ENCODE data around the gene ERC1.

ERC1 gene

GRCh38 chr12:1256991-1257390 lies 266.0 kb downstream of the ERC1 start:
- DNase-seq (ENCODE audit: low read depth, low spot score), result no peak
- TF ChIP-seq CTCF (IDR thresholded peaks at IDR 0.05; ENCODE audit: insufficient read depth, low read length, missing control alignments), result no peak
- CTCF ChIA-PET, result interaction anchor here (1.5 kb wide), 1 partner anchor 138 kb away, joined by 3 read pairs; no protein-coding TSS in a partner anchor
- no peak overlapping the region for H3K4me3 ChIP-seq (ENCODE audit: low read depth, low read length)
- POLR2A ChIA-PET, result no interaction called here

GRCh38 chr12:1262011-1262410 lies 271.0 kb downstream of the ERC1 start:
- CTCF ChIA-PET, result no interaction called here
- no peak for TF ChIP-seq CTCF (IDR thresholded peaks at IDR 0.05; ENCODE audit: insufficient read depth, low read length, missing control alignments)
- no peak for DNase-seq (ENCODE audit: low read depth, low spot score)

DNA sequence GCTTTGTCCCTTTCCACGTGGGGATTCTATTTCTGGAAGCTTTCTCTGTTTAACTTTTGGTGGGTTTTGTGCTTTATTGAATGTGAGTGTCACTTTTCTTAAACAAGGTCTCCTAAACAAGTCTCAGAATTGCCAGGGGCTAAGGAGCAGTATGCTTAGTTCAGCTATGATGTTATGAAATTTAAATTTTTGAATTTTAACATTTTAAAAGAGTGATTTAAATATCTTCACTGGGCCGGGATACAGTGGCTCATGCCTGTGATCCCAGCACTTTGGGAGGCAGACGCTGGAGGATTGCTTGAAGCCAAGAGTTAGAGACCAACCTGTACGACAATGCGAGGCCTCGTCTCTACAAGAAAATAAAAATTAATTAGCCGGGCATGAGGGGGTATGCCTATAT lies 276.2 kb downstream of the ERC1 start:
- TF ChIP-seq CTCF (IDR thresholded peaks at IDR 0.05; ENCODE audit: insufficient read depth, low read length, missing control alignments), result no peak
- H3K4me3 ChIP-seq (ENCODE audit: low read depth, low read length), result no peak overlapping the region
- no peak for DNase-seq (ENCODE audit: low read depth, low spot score)
- ChIA-PET CTCF (no interaction called here), POLR2A (no interaction called here)

More at GRCh38 chr12:1262011-1262410, 271.0 kb downstream of the ERC1 start:
- H3K4me3 ChIP-seq (ENCODE audit: low read depth, low read length), result no peak overlapping the region
- POLR2A ChIA-PET, result no interaction called here

DNA sequence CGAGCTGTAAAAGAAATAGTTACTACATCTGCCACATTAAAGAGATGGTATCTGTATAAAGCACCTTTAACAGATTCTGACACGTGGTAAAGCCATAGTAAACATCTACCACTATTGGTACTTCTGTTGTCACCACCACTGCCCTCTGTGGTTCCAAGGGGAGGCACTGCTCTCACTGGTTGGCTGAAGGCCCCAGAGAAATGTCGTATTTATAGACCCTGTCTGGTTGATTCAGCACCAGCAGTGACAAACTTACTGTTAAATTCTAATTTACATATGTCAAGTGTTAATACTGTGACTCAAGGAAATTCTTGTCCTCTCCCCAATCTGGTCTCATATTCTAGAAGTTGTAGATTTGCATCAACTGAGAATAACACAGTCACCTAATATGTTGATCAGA lies 281.1 kb downstream of the ERC1 start:
- no peak overlapping the region for H3K4me3 ChIP-seq (ENCODE audit: low read depth, low read length)
- POLR2A ChIA-PET, result no interaction called here
- DNase-seq (ENCODE audit: low read depth, low spot score), result no peak
- no peak for TF ChIP-seq CTCF (IDR thresholded peaks at IDR 0.05; ENCODE audit: insufficient read depth, low read length, missing control alignments)
- CTCF ChIA-PET, result no interaction called here

DNA sequence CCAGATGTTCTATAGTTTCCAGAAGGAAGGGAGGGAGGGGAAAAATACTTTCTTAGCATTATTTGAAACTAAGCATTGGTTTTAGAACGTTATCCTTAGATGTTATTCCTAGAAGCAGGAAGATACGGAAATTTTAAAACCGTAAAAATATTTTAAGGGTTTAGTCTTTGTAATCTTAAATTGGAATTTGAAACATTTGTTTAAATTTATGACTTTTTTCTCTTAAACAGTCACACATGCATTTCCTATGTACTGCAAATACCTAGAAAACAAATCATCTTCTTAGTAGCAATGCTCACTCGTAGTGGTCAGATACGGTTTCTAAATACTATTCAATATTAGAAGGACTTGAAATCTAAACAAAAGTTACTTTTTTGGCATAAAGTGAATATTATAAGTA lies 282.0 kb downstream of the ERC1 start:
- TF ChIP-seq CTCF (IDR thresholded peaks at IDR 0.05; ENCODE audit: insufficient read depth, low read length, missing control alignments), result no peak
- no peak overlapping the region for H3K4me3 ChIP-seq (ENCODE audit: low read depth, low read length)
- POLR2A ChIA-PET, result no interaction called here
- CTCF ChIA-PET, result no interaction called here
- DNase-seq (ENCODE audit: low read depth, low spot score), result no peak

DNA sequence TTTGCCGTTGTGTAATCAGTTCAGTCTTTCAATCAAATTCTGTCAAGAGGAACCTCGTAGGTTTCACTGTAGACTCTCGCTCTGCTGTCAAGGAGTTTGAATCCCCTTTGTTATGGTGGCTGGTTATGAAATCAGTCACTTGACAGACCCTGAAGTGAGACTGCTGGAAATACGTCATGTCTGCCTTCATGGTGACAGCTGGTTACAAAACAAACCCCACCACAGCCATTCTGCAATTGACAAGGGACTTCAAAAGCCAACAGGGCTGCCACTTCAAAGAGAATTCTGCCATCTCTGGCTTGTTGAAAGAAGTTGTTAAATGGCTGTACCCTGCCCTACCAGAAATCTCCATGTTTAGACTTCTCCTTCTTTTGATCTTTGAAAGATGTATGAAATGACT lies 286.9 kb downstream of the ERC1 start:
- no peak for DNase-seq (ENCODE audit: low read depth, low spot score)
- ChIA-PET POLR2A (no interaction called here), CTCF (interaction anchor here (1.5 kb wide), 1 partner anchor 160 kb away, joined by 10 read pairs; no protein-coding TSS in a partner anchor)
- no peak overlapping the region for H3K4me3 ChIP-seq (ENCODE audit: low read depth, low read length)
- TF ChIP-seq CTCF (IDR thresholded peaks at IDR 0.05; ENCODE audit: insufficient read depth, low read length, missing control alignments), result no peak
